IPS-18c (cell line): ENCODE measurements around the gene IFIT3.
"Not testable (repeated sequence)": the region's sequence is repeated elsewhere in the genome, so short reads cannot be mapped to it uniquely, and the experiment has no call there.

Experiments used
- H3K4me3 ChIP-seq: 2 replicates; pipeline ENCODE4 v1.7.0; 2013; ENCODE audit warnings: low read depth, mild to moderate bottlenecking, low read length, moderate library complexity; ENCODE audit not compliant: insufficient read depth
- H3K9me3 ChIP-seq: one replicate; pipeline ENCODE4 v1.6.1; 2013; ENCODE audit warnings: mild to moderate bottlenecking, low read length, moderate library complexity; ENCODE audit not compliant: control insufficient read depth, insufficient read depth

IFIT3 gene, protein sequence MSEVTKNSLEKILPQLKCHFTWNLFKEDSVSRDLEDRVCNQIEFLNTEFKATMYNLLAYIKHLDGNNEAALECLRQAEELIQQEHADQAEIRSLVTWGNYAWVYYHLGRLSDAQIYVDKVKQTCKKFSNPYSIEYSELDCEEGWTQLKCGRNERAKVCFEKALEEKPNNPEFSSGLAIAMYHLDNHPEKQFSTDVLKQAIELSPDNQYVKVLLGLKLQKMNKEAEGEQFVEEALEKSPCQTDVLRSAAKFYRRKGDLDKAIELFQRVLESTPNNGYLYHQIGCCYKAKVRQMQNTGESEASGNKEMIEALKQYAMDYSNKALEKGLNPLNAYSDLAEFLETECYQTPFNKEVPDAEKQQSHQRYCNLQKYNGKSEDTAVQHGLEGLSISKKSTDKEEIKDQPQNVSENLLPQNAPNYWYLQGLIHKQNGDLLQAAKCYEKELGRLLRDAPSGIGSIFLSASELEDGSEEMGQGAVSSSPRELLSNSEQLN

DNA sequence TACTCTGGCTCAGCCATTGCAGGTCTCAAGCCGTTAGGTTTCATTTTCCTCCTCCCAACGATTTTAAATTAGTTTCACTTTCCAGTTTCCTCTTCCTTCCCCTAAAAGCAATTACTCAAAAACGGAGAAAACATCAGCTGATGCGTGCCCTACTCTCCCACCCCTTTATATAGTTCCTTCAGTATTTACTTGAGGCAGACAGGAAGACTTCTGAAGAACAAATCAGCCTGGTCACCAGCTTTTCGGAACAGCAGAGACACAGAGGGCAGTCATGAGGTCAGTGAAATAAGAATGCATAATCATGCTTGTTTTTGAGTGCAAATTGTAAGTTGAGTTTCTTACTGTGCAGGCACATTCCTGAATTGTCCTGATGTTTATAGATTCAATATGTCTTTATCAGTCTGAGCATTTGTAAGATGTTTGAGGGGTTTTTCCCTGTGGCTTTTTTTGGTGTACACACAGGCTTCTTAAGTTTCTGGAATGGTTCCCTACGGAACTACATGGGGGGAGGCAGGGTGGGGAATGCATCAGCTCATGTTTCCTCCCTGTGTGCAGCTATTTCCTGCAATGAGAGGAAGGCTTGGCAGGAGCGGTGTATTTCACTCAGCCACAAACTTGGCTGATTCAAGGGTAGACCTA is at the start of gene IFIT3:
TSS of gene IFIT3 (plus strand) at position 195 of the 639 bp plus-strand sequence. CDS start at position 272, 77 bp downstream.
- Histone ChIP-seq H3K9me3 (no peaks in the 10 kb centered on the region), H3K4me3 (no peak within 1 kb of the TSS)

DNA sequence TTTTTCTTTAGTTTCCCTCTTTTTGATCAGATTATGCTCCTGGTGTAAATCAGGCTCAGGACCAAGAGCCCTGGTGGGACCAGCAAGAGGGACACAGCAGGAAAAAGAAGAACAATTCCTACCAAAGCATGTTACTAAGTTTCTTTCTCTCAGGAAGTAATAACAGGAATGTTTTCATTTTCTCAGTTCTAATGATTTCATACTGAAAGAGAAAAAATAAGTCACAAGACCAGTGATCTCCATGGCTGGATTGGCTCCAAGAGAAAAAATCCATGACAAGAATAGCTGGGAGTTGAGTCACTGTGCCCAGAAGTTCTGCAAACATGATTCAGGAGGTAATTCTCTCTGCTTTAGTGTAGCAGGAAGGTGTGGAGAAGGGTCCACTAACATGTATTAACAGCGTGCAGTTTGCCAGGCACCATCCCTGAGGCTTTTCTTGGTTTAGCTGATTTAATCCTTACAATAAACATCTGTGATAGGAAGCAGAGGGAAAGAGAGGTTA is 49.7 kb upstream of the IFIT3 start:
- no peak overlapping the region for H3K4me3 ChIP-seq
- no peaks in the 10 kb centered on the region for H3K9me3 ChIP-seq

DNA sequence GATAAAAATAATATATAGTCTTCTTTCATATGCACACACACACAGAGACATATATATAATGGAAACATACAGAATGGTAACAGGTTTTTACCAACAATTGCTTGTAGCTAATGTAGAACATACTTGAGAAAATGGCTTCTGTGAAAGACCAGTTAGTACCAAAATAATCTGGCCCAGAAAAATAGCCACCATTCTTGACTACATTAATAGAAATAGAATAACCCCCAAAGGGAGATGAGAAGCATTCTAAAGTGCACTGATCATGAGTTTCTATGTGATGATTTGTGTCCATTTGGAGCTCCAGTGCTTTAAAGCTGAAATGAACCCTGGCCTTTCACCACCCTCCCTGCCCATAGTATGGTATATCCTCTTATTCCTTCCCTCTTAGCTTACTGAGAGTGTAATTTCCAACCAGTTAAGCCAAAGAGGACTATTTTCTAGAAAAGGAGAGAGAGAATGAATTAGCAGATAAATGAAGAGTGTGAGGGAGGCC is 48.9 kb upstream of the IFIT3 start:
- H3K9me3 ChIP-seq: no peaks in the 10 kb centered on the region
- no peak overlapping the region for H3K4me3 ChIP-seq

DNA sequence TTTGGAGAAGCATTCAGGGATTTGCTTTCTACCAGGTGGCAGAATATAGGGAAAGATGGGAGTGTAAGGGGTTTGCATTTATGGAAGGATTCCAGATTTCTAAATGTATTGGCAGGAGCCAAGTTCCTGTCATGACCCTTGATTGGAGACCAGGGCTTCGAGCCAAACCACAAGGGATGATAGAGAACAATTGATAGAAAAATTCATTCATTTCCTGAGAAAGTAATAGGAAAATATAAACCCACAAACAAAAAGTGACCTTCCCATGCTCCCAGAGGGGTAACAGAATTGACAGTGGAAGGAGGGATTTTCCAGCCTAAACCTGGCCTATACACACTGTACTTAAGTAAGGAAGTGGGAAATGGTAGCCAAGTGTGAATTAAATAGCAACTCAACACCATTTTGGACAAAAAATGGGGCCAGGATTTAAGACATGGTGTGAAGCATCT is 48.4 kb upstream of the IFIT3 start:
- H3K4me3 ChIP-seq: no peak overlapping the region
- H3K9me3 ChIP-seq: no peaks in the 10 kb centered on the region

DNA sequence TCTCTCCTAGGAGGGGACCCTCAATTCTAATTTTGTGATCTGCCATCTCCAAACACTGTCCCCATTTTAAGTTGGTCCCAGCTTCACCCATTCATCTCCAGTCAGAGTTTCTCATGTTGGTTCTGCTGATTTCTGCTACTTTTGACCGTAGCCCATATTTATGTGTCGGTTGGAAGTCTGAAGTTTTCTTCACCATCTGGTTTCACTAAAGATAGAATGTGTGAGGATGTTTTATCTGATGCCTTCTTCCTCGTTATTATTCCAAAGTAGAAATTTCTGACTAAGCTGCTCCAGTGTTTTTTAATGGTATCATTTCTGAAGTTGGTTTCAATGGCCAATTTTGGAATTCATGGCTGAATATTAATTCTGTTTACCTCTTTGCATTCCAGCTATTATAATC is 47.3 kb upstream of the IFIT3 start:
- no peaks in the 10 kb centered on the region for H3K9me3 ChIP-seq
- no peak overlapping the region for H3K4me3 ChIP-seq

DNA sequence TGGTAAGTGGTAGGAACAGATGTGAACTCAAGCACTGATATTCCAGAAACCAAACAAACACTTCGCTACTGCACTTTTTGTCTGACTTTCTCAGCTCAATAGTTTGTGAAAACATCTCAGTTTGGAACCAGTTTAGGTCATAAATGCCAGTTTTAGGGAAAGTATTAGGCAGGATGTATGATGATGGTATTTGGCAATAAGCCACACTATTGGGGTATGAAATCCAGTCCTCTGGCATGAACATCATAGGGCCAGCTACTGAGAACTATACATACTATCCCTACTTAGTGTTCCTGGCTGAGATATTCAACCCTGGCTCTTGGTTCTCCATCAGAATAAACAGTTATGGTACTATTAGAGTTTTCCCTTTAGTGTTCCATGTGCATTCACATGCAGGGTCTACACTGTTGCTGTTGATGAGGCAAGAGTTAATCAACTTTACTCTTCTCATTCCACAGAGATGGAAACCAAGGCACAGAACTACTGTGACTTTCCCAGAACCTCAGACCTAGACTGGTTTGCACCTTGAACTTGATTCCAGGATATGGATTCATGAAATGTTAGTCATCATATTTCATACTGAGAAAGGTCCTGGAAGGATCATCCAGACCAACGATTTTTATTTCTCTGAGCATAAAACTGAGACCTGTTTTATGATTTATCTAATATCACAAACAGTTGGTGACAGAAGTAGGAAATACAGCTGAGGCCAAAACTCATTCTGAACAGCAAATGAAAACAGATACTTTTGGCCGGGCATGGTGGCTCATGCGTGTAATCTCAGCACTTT is 46.0 kb upstream of the IFIT3 start:
- H3K4me3 ChIP-seq: no peak overlapping the region
- H3K9me3 ChIP-seq: no peaks in the 10 kb centered on the region

DNA sequence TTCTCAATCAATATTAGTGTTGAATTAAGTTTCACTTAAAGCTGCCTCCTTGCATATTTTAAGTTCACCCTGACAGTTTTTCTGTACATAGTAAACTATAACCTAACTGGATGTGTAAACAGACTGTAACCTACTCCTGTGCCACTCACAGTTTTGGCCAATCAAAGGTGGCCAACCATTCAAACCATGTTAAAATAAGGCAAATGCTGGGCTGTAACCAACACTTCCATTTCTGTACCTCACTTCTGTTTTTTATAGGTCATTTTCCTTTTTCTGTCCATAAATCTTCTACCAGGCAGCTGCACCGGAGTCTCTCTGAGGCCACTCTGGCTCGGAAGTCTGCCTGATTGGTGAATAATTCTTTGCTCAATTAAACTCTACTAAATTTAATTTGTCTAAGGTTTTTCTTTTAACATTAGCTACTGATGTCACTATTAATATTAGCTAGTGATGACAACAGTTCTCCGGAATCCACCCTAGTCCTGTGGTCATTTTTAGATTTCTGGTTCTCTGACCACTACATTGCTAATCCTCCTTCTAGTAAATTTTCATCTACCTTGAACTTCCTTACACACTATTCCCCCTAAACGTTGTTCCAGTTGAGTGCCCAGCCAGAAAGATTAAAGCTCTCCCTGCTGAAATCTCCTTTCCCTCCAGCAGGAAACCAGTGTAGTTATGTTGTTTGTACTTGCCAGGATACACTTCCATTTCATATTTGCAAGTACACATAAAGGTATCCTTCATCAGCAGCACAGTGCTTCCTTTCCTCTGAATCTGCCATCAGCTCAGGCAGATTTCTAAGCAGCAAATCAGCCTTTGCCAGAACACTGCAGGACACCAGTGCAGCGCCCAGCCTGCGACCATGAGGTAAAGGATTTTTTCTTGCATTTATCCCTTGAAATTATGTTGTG is 44.5 kb upstream of the IFIT3 start:
- no peaks in the 10 kb centered on the region for H3K9me3 ChIP-seq
- no peak overlapping the region for H3K4me3 ChIP-seq

DNA sequence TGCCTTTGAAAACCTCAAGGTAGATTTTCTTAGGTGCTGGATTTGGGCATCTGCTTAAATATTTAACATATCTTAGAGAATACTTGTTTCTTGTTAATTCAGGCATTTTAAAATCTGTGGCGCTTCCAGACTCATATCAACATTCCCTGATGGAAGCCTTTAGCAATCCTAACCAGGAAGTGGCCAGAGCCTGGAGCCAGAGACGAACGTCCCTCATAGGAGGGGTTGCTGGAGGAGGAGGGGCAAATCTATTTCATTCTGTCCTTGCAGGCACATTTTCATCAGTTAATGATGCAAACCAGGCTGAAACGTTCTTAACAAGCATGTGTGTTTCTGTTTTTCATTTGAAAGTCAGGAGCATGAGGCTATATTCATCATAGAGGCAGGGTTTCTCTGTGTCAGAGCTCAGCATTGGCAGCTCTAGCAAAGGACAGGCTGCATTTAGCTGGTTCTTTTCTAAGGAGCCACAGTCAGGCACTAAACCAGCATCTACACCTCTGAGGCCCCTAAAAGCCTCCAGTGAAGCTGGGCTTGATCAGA is 43.8 kb upstream of the IFIT3 start:
- H3K4me3 ChIP-seq: no peak overlapping the region
- H3K9me3 ChIP-seq: no peaks in the 10 kb centered on the region

DNA sequence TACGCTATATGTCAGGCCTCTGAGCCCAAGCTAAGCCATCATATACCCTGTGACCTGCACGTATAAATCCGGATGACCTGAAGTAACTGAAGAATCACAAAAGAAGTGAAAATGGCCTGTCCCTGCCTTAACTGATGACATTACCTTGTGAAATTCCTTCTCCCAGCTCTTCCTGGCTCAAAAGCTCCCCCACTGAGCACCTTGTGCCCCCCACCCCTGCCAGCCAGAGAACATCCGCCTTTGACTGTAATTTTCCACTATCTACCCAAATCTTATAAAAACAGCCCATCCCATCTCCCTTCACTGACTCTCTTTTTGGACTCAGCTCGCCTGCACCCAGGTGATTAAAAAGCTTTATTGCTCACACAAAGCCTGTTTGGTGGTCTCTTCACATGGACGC is 43.1 kb upstream of the IFIT3 start:
- H3K9me3 ChIP-seq, H3K4me3 ChIP-seq: not testable (repeated sequence)

DNA sequence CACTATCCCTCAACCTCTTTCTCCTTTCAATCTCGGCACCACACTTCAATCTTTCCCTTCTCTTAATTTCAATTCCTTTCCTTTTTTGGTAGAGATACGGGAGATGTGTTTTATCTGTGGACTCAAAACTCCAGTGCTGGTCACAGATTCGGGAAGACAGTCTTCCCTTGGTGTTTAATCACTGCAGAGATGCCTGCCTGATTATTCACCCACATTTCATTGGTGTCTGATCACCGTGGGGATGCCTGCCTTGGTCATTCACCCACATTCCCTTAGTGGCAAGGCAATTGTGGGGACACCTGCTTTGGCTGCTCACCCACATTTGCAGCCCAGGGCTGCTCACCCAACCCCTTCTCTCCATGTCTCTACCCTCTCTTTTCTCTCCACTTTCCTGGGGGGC is 42.5 kb upstream of the IFIT3 start:
- H3K4me3 ChIP-seq, H3K9me3 ChIP-seq: not testable (repeated sequence)

DNA sequence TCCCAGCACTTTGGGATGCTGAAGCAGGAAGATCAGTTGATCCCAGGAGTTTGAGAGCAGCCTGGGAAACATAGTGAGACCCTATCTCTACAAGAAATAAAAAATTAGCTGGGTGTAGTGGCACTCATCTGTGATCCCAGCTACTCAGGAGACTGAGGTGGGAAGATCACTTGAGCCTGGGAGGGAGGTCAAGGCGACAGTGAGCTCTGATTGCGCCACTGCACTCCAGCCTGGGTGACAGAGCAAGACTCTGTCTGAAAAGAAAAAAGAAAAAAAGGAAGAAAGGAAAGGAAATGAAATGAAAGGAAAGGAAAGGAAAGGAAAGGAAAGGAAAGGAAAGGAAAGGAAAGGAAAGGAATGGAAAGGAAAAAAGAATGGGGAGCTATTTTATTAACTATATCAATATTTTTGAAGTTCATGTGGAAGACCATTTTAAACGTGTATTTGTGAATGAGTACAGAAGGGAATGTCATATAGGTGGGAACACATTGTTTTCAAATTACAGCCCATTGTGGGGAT is 33.0 kb upstream of the IFIT3 start:
- no peak overlapping the region for H3K4me3 ChIP-seq
- H3K9me3 ChIP-seq: no peaks in the 10 kb centered on the region

DNA sequence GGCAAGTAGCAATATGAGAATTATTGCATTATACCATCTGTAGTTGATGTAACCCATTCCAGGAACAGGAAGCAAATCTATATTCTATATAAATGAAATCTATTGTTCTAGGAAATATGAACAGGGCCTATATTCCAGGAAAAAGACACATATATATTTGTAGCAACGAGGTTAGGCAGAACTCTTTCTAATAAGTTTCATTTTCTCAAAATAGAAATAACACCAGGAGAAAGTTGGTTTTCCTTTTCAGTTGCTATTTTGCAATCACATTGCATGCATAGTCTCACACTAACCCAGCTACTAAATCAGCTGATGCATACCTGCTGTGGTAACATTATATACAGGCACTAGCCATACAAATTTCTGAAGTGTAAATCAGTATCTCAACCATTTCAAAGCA is 32.2 kb upstream of the IFIT3 start:
- Histone ChIP-seq H3K9me3 (no peaks in the 10 kb centered on the region), H3K4me3 (no peak overlapping the region)

DNA sequence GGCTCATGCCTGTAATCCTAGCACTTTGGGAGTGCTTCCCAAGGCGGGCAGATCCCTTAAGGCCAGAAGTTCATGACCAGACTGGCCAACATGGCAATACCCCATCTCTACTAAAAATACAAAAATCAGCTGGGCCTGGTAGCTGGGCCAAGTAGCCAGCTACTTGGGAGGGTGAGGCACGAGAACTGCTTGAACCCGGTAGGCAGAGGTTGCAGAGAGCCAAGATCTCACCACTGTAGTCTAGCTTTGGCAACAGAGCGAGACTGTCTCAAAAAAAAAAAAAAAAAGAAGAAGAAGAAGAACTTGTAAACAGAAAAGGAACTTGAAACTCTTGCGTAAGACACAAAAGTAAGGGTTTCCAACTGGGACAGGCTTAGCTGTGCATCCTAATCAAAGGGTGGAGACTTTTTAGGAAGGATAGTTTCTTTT is 31.6 kb upstream of the IFIT3 start:
- Histone ChIP-seq H3K9me3 (no peaks in the 10 kb centered on the region), H3K4me3 (no peak overlapping the region)

DNA sequence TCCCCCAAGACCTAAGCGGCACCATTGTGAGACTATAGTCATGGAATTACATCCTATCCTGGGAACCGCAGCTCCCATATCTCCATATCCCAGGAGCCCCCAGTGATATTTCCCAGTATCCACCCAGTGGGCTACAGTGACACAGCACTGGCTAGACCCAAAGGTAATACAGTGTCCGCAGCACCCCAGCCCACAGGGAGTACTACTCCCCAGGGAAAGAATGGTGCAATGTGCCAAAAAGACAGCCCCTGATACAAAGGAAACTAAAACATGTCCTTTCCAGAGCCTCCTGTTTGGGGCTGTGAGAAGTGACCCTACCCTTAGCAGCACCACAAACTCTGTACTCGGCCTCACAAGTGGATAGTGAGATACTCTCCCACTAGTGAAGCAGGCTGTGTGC is 30.4 kb upstream of the IFIT3 start:
- Histone ChIP-seq H3K9me3 (no peaks in the 10 kb centered on the region), H3K4me3 (no peak overlapping the region)

DNA sequence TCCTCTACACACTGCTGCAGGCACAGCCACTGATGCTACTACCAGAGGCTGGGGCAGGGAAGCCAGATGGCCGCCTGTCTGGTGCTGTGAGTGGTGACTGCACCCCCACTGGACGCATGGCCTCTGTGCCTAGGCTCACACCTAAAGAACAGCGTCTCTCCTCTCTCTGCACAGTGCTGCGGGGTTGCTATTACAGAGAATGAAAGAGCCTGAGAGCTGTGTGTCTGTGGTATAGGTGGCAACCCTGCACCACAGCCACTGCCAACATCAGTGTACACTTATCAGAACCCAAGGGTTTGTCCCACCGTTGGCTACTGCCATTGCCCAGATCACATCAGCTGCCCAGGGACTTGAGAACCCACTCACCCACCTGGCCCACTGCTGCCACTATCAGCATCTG is 30.0 kb upstream of the IFIT3 start:
- Histone ChIP-seq H3K4me3 (no peak overlapping the region), H3K9me3 (no peaks in the 10 kb centered on the region)

DNA sequence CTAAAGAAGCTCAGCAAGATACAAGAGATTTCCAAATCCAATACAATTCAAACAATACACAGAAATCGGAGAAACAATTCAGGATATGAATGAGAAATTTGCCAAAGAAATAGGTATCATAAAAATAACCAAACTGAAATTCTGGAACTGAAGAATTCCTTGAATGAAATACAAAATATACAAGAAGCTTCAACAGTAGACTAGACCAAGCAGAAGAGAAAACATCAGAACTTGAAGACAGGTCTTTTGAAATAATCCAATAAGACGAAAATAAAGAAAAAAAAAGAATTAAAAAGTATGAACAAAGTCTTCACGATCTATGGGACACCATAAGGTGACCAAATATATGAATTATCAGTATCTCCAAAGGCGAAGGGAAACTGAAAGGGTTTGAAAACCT is 28.8 kb upstream of the IFIT3 start:
- Histone ChIP-seq H3K9me3 (no peaks in the 10 kb centered on the region), H3K4me3 (no peak overlapping the region)
